HepG2 (cell line): ENCODE data around the gene BLID.

ENCODE experiments used
- BRF2 ChIP-seq: sonication (generic); formaldehyde crosslinking; IDR thresholded peaks from 2 replicates; pipeline ENCODE4 v1.8.1; 2022; ENCODE audit warnings: mild to moderate bottlenecking, missing genetic modification reagents
- CTCF ChIP-seq: sonication (generic); formaldehyde crosslinking; IDR thresholded peaks from 2 replicates; pipeline ENCODE4 v1.5.0; 2020; ENCODE audit warnings: mild to moderate bottlenecking, missing genetic modification reagents, moderate library complexity
- GTF2F1 ChIP-seq: fragments of 150-350 bp; IDR thresholded peaks from 2 replicates; pipeline ENCODE4 v1.6.1; 2014; ENCODE audit warnings: low read length
- JUN ChIP-seq: sonication (generic); formaldehyde crosslinking; IDR thresholded peaks from 2 replicates; pipeline ENCODE4 v1.4.0; 2020; ENCODE audit warnings: mild to moderate bottlenecking, missing genetic modification reagents
- MXI1 ChIP-seq: IDR thresholded peaks from 3 replicates; pipeline ENCODE4 v1.6.1; 2012; ENCODE audit warnings: low read depth, low read length, inconsistent platforms, borderline replicate concordance
- PITX1 ChIP-seq: sonication (generic); formaldehyde crosslinking; IDR thresholded peaks from 2 replicates; pipeline ENCODE4 v1.5.1; 2020; ENCODE audit warnings: mild to moderate bottlenecking, missing genetic modification reagents
- TCF7 ChIP-seq: sonication (generic); IDR thresholded peaks from 2 replicates; pipeline ENCODE4 v1.6.1; 2016; ENCODE audit warnings: antibody characterized with exemption, low read depth
- UBTF ChIP-seq: sonication (generic); formaldehyde crosslinking; IDR thresholded peaks from 2 replicates; pipeline ENCODE4 v1.4.0; 2020; ENCODE audit warnings: mild to moderate bottlenecking, missing genetic modification reagents
- ZNF44 ChIP-seq: sonication (generic); formaldehyde crosslinking; IDR thresholded peaks from 2 replicates; pipeline ENCODE4 v1.5.1; 2020; ENCODE audit warnings: mild to moderate bottlenecking, missing genetic modification reagents

GRCh38 chr11:122144752-122145151 lies 28.7 kb upstream of the BLID start:
- TF ChIP-seq UBTF: no peak
- no peak for TF ChIP-seq MXI1
- TF ChIP-seq PITX1 (CRISPR knock-in tag): no peak
- no peak for TF ChIP-seq ZNF44 (CRISPR knock-in tag)
- no peak for TF ChIP-seq JUN (CRISPR knock-in tag)
- TF ChIP-seq TCF7: no peak
- TF ChIP-seq BRF2 (CRISPR knock-in tag): no peak
- no peak for TF ChIP-seq CTCF (CRISPR knock-in tag)
- TF ChIP-seq GTF2F1: no peak
